Fibroblast of pulmonary artery (primary cell): Measurements from ENCODE around the gene UGGT2.

Source experiments
- DNase-seq: peaks from one replicate; pipeline ENCODE4 v3.0.0-alpha.2; 2010; ENCODE audit warnings: low read depth
- H3K4me3 ChIP-seq: replicated peaks from 2 replicates; pipeline ENCODE4 v1.5.1; 2011; ENCODE audit warnings: low read depth, mild to moderate bottlenecking, control low read depth, low read length, moderate library complexity
- TF ChIP-seq, protein P1 (sequence below): IDR thresholded peaks from 2 replicates; pipeline ENCODE4 v1.5.1; 2011; ENCODE audit warnings: mild to moderate bottlenecking, control low read depth, low read length, inconsistent platforms; ENCODE audit errors: missing control alignments

The UGGT2 gene

DNA sequence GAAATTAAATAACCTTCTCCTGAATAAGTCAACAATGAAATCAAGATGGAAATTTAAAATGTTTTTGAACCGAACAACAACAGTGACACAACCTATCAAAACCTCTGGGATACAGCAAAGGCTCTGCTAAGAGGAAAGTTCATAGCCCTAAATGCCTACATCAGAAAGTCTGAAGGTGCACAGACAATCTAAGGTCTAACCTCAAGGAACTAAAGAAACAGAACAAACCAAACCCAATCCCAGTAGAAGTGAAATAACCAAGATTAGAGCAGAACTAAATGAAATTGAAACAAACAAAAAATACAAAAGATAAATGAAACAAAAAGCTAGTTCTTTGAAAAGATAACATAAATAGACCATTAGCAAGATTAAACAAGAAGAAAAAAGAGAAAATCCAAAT is 9.0 kb downstream of the UGGT2 start:
- DNase-seq = no peak
- TF ChIP-seq, protein P1, sequence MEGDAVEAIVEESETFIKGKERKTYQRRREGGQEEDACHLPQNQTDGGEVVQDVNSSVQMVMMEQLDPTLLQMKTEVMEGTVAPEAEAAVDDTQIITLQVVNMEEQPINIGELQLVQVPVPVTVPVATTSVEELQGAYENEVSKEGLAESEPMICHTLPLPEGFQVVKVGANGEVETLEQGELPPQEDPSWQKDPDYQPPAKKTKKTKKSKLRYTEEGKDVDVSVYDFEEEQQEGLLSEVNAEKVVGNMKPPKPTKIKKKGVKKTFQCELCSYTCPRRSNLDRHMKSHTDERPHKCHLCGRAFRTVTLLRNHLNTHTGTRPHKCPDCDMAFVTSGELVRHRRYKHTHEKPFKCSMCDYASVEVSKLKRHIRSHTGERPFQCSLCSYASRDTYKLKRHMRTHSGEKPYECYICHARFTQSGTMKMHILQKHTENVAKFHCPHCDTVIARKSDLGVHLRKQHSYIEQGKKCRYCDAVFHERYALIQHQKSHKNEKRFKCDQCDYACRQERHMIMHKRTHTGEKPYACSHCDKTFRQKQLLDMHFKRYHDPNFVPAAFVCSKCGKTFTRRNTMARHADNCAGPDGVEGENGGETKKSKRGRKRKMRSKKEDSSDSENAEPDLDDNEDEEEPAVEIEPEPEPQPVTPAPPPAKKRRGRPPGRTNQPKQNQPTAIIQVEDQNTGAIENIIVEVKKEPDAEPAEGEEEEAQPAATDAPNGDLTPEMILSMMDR = no peak
- H3K4me3 ChIP-seq = no peak overlapping the region

DNA sequence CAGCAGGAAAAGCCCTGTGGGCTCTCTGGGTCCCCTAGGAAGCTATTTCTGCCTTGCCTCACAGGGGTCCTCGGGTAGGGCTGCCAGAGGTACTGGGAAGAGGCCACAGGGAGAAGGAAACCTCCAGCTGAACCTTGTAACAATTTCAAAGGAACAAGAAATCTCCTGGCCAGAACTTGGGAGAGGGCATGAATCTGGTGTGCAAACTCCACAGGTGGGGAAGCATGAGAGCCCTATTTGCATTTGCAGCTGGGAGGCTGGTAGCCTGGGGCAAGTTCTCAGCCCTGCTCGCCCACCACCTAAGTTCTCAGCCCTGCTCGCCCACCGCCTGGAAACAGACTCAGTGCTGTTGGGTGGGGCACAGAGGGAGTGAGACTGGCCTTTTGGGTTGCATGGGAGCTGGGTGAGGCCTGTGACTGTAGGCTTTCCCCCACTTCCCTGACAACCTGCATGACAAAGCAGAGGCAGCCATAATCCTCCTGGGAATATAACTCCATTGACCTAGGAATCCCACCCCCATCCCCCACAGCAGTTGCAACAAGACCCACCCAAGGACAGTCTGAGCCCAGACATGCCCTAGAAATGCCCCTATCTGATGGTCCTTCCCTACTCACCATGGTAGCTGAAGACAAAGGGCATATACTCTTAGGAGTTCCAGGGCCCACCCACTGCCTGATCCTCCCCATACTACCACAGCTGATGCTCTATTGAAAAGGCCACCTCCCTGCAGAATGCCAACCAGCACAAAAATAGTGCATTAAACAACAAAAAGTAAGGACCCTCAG is 11.7 kb downstream of the UGGT2 start:
- DNase-seq = no peak
- TF ChIP-seq, protein P1 = no peak
- H3K4me3 ChIP-seq = no peak overlapping the region

DNA sequence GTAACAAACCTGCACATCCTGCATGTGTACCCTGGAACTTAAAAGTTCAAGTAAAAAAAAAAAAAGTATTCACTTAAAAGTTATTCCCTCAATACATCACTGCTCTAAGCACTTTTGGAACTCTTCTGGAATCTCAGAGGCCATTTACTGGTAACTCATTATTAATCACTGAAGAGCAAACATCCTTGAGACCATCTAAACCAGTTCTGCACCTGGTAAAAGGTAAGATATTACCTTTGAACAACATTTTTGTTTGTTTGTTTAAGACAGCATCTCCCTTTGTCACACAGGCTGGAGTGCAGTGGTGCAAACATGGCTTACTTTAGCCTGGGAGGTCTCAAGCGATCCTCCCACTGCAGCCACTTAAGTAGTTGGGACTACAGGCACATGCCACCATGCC is 16.7 kb downstream of the UGGT2 start:
- no peak overlapping the region for H3K4me3 ChIP-seq
- TF ChIP-seq, protein P1 = no peak
- no peak for DNase-seq

DNA sequence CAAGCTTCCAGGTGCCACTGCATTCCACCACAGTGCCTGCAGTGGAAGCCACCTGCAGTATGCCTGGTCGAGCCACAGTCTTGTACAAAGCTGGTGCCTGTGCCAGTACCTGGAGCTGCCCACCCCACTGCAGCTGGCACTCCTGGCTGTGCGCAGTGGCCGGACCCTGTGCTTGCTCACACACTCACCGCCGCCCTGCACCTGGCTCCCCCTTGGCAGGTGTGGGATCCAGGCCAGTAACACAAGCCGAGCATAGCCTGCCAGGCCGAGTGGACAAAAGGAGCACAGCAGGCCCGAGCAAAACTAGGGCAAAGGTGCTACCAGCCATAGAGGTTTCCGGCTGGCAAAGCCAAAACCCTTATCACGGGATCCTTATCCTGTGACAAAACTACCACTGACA is 18.5 kb downstream of the UGGT2 start:
- TF ChIP-seq, protein P1 = no peak
- no peak for DNase-seq
- H3K4me3 ChIP-seq = no peak overlapping the region

DNA sequence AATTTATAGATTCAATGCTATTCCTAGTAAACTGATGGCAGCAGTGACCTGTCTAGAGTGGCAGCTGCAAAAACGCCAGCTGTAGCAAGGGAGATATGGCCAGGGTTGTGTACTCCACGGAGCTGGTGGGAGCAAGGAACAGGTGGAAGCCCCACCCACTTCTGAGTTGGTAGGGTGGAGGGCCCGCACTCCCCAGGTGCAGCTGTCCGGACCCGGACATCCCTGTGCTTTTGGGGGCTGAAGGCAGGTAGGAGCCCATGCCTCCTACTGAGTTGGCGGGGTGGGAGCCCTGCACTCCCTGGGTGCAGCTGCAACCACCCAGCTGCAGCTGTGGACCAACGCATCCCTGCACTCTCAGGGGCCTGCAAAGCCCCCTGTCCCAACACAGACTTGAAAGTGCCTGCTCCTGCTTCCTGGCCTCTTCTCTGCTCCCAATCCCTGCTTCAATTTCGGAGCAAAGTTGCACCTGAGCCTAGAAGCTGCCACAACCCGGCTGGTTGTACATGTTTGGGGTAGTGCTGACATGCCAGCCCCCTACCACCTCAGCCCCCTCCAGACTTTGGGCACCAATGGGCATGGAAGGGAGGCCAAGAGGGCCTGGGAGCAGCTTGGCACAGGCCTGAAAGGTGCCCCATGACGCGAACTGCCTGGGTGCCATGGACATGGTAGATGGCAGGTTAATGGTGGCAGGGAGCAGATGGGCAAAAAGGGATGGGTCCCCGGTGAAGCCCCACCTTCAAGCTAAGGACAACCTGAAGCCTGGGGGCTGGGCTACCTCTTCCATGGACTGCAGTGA is 19.8 kb downstream of the UGGT2 start:
- no peak for DNase-seq
- TF ChIP-seq, protein P1 = no peak

DNA sequence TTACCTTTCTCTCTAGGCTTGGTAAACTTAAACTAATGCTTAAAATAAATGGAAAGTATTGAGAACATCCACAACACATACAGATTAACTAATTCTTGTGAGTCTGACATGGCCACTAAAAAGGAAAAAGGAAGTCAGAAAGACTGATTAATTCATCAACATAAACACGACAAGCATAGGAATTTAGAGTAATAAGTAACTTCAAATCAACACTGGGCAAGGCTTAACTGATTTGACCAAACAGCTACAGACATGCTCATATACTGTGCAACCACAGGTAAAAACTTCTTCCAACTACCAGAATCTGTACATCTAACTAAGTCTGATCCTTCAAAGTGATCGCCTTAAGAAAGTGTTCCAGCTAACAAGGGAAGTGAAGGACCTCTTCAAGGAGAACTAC is 20.5 kb downstream of the UGGT2 start:
- no peak overlapping the region for H3K4me3 ChIP-seq
- DNase-seq = no peak
- TF ChIP-seq, protein P1 = no peak

More for the DNA sequence above, 19.8 kb downstream of the UGGT2 start:
- H3K4me3 ChIP-seq = no peak overlapping the region

DNA sequence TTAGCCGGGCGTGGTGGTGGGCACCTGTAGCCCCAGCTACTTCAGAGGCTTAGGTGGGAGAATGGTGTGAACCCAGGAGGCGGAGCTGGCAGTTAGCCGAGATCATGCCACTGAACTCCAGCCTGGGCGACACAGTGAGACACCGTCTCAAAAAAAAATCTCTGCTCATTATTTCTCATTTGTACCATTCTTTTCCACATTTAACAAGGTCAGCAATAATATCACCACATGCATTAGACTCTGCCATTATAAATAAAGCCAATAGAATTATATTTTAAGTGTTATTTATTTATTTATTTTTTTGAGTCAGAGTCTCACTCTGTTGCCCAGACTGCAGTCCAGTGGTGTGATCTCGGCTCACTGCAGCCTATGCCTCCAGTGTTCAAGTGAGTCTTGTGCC is 24.2 kb downstream of the UGGT2 start:
- TF ChIP-seq, protein P1 = no peak
- no peak for DNase-seq
- no peak overlapping the region for H3K4me3 ChIP-seq
